RWPE2 (cell line): ENCODE measurements around the gene COQ8A.

Experiments used
- ATAC-seq: fragments of 200-7000 bp; cut with Tn5 transposase; 3 replicates; pipeline ENCODE4 v1.9.1; 2021; ENCODE audit warnings: low read depth
- DNase-seq: peaks from one replicate; pipeline ENCODE4 v3.0.0-alpha.2; 2020; ENCODE audit warnings: low spot score
- H3K27ac ChIP-seq: fragments of 450-650 bp; 2 replicates; pipeline ENCODE4 v1.5.1; 2017; ENCODE audit warnings: mild to moderate bottlenecking; ENCODE audit not compliant: poor library complexity, severe bottlenecking
- H3K27me3 ChIP-seq: fragments of 250-450 bp; sonication (Bioruptor Pico); 2 replicates; pipeline ENCODE4 v1.5.1; 2021; ENCODE audit warnings: mild to moderate bottlenecking, moderate library complexity; ENCODE audit not compliant: insufficient read depth, poor library complexity, severe bottlenecking
- H3K36me3 ChIP-seq: fragments of 250-450 bp; sonication (Bioruptor Pico); 2 replicates; pipeline ENCODE4 v1.5.1; 2020; ENCODE audit warnings: low read depth, mild to moderate bottlenecking, moderate library complexity
- H3K4me1 ChIP-seq: fragments of 250-450 bp; sonication (Bioruptor Pico); 2 replicates; pipeline ENCODE4 v1.5.1; 2021; ENCODE audit warnings: mild to moderate bottlenecking, moderate library complexity; ENCODE audit not compliant: insufficient read depth, poor library complexity, severe bottlenecking
- H3K4me3 ChIP-seq: fragments of 250-450 bp; sonication (Bioruptor Pico); 2 replicates; pipeline ENCODE4 v1.5.1; 2021; ENCODE audit warnings: mild to moderate bottlenecking, moderate library complexity; ENCODE audit not compliant: severe bottlenecking
- H3K9me3 ChIP-seq: fragments of 250-450 bp; sonication (Bioruptor Pico); 2 replicates; pipeline ENCODE4 v1.5.1; 2021; ENCODE audit warnings: mild to moderate bottlenecking, moderate library complexity; ENCODE audit not compliant: severe bottlenecking
- TF ChIP-seq, protein P1 (sequence below): fragments of 450-650 bp; IDR thresholded peaks from one replicate; pipeline ENCODE4 v1.5.1; 2017; ENCODE audit warnings: mild to moderate bottlenecking, moderate library complexity; ENCODE audit not compliant: poor library complexity, severe bottlenecking

Gene COQ8A

DNA sequence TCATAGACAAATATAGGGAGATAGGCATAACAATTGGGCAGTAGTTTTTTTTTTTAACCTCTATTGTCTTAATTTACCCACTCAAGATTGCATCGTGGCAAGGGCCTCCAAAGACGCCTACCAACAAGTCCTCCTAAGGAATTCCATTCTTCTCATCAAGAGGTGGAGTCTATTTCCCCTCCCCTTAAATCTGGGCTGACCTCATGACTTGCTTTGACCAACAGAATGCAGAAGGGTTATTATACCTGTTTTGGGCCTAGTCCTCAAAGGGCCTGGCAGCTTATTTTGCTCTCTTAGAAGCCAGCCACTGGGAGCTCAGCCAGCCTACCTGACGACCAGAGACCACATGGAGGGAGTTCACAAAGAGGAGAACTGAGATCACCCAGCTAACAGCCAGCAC, 92.3 kb downstream of the COQ8A start:
- Histone ChIP-seq H3K4me3 (no peak overlapping the region), H3K27ac (no peak overlapping the region), H3K4me1 (no peaks in the 10 kb centered on the region), H3K9me3 (no peaks in the 10 kb centered on the region), H3K36me3 (peaks cover 8% of the 10 kb centered on the region; the same call in 1 of the 2 replicates), H3K27me3 (no peaks in the 10 kb centered on the region)
- ATAC-seq (no peak), DNase-seq (no peak)
- TF ChIP-seq, protein P1, sequence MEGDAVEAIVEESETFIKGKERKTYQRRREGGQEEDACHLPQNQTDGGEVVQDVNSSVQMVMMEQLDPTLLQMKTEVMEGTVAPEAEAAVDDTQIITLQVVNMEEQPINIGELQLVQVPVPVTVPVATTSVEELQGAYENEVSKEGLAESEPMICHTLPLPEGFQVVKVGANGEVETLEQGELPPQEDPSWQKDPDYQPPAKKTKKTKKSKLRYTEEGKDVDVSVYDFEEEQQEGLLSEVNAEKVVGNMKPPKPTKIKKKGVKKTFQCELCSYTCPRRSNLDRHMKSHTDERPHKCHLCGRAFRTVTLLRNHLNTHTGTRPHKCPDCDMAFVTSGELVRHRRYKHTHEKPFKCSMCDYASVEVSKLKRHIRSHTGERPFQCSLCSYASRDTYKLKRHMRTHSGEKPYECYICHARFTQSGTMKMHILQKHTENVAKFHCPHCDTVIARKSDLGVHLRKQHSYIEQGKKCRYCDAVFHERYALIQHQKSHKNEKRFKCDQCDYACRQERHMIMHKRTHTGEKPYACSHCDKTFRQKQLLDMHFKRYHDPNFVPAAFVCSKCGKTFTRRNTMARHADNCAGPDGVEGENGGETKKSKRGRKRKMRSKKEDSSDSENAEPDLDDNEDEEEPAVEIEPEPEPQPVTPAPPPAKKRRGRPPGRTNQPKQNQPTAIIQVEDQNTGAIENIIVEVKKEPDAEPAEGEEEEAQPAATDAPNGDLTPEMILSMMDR: no peak

DNA sequence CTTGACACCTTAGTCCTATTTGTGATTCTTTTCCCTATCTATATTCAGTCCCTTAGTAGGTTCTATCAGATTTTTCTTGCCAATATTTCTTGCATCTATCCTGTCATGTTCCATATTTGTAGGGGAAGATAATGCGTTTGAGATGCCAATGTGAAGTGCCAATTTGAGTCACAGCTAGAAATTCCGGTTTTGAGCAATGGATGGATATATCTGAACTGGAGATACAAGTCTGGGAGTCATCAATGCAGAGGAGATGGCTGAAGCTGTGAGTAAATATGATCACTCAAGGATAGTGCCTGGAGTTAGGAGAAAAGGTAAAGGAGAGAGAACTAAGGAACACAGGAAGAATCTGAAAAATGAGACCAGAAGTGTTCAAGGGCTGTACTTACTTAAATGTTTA, 93.8 kb downstream of the COQ8A start:
- Histone ChIP-seq H3K27ac (no peak overlapping the region), H3K27me3 (no peaks in the 10 kb centered on the region), H3K9me3 (no peaks in the 10 kb centered on the region), H3K36me3 (peaks cover 3% of the 10 kb centered on the region; the same call in 1 of the 2 replicates), H3K4me1 (no peaks in the 10 kb centered on the region), H3K4me3 (no peak overlapping the region)
- ATAC-seq (no peak), DNase-seq (no peak)
- TF ChIP-seq, protein P1: no peak

DNA sequence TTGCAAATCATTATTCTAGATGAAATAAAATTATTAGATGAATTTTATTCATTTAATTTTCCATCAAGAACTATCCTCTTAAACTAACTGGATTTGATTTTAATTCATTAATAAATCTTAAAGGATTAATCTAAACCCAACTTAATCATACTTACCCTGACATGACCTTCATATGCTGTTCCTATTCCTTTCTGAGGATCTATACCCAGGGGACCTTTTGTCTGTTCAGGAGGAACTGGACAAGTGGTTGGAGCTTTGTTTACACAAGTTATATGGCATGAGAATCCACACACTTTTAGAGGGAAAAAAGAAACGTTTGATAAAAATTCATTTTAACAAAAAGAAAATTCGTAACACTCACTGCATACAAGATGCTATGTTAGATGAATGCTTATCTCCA, 95.2 kb downstream of the COQ8A start:
- TF ChIP-seq, protein P1: no peak
- Histone ChIP-seq H3K27me3 (no peaks in the 10 kb centered on the region), H3K9me3 (no peaks in the 10 kb centered on the region), H3K36me3 (peaks cover 3% of the 10 kb centered on the region; the same call in 1 of the 2 replicates), H3K4me3 (no peak overlapping the region), H3K27ac (no peak overlapping the region), H3K4me1 (no peaks in the 10 kb centered on the region)
- ATAC-seq (no peak), DNase-seq (no peak)

DNA sequence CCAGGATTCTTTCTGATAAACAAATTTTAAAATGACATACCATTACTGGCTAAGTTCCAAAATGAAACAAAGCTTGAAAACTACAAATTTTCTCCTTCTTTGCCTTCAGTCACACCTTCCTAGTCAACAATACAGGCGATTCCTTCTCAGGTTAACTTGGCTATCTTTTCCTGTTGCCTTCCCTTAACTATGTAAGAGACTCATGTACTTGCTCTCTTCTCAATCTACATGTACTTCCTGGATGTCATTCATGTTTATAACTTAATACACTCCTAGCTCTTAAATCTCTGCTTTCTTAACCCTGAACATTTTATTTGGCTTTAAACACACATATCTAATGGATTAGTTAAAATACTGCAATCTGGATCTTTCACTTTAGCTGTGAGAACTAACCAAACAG, 97.0 kb downstream of the COQ8A start:
- DNase-seq (no peak), ATAC-seq (no peak)
- Histone ChIP-seq H3K27ac (no peak overlapping the region), H3K4me1 (no peaks in the 10 kb centered on the region), H3K9me3 (no peaks in the 10 kb centered on the region), H3K4me3 (no peak overlapping the region), H3K36me3 (no peaks in the 10 kb centered on the region), H3K27me3 (no peaks in the 10 kb centered on the region)
- TF ChIP-seq, protein P1: no peak
